NOMO-1 treated with dmso at 0.1 percent for 144 hours (cell line): ENCODE results near the gene TMEM198.
A peak's percentile ranks its signal among the peaks of the same experiment; 100 is the strongest.

ENCODE experiments used
- DNase-seq: peaks from one replicate; lab custom pipeline; 2025; ENCODE audit not compliant: unreplicated experiment; lab: John Stamatoyannopoulos, UW

Gene TMEM198

DNA sequence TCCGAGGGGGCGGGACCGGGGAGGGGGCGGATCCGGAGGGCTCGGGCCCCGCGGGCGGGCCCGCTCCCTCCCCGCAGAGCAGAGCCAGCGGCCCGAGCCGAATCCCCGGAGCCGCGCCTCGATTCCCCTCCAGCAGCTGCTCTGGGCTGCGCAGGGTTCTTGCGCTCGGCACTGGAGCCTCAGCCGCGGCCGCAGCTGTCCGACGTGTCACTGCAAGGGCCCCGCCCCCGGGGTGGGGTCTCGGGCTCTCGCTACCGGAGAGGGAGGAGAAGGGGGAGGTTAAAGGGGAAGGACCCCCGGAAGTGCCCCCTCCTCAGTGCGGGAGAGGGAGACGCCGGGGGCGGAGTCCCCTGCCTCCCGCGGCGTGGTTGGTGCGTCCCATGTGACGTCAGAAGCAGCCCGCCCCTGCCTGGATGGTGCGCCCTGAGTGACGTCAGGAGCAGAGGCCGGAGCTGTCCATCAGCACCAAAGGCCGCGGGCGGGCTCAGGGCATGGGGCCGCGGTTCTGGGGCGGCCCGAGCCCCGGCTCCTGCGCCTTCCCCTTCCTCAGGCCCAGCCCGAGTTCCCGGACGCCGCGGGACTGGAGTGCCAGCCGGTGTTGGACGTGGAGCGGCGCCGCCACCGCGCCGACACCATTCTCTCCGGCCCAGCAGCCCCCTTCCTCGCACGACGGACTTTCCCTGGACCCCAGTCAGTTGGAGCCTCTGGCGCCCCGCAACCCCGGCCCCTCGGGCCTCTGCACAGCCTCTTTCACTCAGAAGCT is at the start of gene TMEM198, which contains the start of gene CHPF:
TSS of gene TMEM198 (plus strand) at position 433 of the 763 bp plus-strand sequence. CDS start 700 bp downstream, outside the sequence.
TSS of gene CHPF (minus strand) at position 214 of the 763 bp plus-strand sequence. CDS start 271 bp downstream, outside the sequence.
- peak; percentile 94 for DNase-seq

- DNase-seq: no peak
Measured at GRCh38 chr2:219494952-219495530, 48.8 kb upstream of the TMEM198 start.

GRCh38 chr2:219495531-219496122 is 48.2 kb upstream of the TMEM198 start:
- DNase-seq: peak; percentile 36

- no peak for DNase-seq
Measured at GRCh38 chr2:219496247-219496824, 47.5 kb upstream of the TMEM198 start.

- DNase-seq: no peak
Measured at GRCh38 chr2:219496825-219497494, 46.9 kb upstream of the TMEM198 start.

DNA sequence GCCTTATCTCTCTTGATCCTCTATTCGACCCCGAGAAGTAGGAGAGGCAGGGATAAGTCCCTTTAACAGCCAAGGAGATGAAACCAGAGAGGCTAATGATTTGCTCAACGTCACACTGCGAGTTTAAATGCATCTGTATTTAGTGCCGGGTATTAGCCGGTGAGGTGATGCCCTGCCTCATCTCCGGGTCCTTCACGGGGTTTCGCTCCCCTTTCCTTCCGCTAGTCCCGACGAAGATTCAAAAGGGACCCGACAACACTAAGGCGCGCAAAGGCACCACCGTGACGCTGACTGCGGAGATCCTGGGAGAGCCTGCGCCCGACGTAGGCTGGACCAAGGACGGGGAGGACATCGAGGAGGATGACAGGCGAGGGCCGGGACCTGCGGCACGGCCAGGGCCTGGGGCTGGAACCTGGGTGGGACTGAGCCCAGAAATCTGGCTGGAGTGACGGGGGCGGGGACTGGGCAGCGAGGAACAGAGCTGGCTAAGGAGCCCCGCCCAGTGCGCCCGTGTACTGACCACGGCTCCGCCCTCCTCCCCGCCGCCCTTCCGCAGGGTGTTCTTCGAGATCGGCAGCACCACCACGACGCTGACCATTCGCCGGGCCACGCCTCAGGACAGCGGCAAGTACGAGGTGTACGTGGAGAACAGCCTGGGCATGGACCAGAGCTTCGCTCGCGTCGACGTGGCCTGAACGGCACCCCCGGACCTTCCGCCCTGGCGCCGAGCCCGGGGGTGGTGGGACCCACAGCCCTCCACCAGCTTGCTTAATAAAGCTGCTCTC is 46.1 kb upstream of the TMEM198 start:
- DNase-seq: peak; percentile 47

GRCh38 chr2:219498280-219499057 is 45.4 kb upstream of the TMEM198 start, which contains the start of gene GMPPA:
GMPPA (plus strand) TSS chr2:219498891; CDS start chr2:219499976, 1,085 bp downstream.
- peak; percentile 98 for DNase-seq

DNA sequence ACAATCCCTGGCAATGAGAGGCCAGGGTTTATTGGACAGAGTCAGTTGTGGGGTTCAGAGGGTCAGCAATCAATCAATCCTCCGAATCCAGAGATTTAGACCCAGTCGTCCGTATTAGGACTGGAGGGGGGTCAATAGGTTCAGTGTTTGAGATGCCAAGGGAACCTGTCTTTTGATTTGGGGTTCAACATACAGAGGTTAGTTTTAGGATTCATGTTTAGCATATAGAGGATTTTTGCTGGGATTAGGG is 44.8 kb upstream of the TMEM198 start:
- no peak for DNase-seq

DNA sequence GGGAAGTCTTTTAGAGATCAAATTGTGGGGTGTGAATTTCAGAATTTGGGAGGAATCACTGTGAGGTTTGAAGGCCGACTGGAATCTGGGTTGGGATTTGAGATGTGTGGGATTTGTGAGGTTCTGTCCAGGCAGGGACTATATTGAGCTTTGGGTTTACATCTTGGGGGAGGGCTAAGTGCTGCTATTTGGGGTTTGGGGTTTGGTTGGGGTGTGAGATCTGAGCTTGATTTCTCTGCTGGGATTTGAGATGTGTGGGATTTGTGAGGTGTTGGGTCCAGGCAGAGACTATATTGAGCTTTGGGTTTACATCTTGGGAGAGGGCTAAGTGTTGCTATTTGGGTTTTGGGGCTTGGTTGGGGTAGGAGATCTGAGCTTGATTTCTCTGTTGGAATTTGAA is 44.3 kb upstream of the TMEM198 start:
- no peak for DNase-seq

DNA sequence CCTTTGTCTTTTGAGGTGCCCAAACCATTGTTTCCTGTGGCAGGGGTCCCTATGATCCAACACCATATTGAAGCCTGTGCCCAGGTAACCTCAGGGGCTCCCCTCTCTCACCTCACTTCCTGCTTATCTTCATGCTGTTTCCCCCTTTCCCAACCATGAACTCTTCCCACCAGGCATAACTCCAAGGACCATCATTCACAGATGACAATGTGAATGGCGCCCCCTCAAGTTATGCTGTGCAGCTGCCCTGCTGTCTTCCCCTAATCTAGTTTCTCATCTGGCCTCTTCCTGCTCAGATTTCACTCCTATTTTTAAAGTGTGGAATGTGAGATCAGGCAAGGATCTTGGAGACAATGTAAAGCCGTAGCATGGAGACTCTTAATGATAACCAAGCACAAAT is 43.7 kb upstream of the TMEM198 start:
- no peak for DNase-seq

DNA sequence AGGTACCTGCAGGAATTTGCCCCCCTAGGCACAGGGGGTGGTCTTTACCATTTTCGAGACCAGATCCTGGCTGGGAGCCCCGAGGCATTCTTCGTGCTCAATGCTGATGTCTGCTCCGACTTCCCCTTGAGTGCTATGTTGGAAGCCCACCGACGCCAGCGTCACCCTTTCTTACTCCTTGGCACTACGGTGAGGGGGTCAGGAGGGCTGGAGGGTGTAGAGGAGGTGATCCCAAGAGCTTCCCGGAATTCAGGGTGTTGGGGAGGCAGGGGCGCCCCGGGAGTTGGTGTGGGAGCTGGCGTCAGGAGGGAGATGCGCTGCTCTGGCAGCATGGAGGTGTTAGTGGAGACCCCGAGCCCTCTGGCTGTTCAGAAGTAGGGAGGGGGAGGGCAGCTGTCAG is 42.0 kb upstream of the TMEM198 start:
- DNase-seq: no peak

GRCh38 chr2:219502618-219503017 is 41.2 kb upstream of the TMEM198 start:
- no peak for DNase-seq

GRCh38 chr2:219505585-219505984 is 38.2 kb upstream of the TMEM198 start:
- no peak for DNase-seq

DNA sequence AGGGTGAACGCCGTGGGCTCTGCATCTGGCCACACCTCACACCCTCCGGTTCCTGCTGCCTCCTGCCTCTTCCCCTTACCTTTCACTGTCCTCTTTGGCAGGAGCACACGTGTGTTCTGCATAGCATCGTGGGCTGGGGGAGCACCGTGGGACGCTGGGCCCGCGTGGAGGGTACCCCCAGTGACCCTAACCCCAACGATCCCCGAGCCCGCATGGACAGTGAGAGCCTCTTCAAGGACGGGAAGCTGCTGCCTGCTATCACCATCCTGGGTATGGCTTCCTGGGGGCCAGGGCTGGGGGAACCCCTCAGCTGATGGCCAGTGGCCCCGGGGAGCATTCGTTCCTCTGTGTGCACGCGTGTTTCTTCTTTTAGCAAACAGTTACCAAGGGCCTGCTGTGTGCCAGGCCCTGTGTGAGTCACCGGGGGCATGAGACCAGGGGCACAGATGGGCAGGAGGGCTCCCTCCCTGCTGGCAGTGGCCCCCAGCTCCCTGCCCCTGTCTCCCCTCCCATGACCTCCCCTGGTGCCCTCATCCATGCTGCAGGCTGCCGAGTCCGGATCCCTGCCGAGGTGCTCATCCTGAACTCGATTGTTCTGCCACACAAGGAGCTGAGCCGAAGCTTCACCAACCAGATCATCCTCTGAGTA is 37.6 kb upstream of the TMEM198 start:
- DNase-seq: no peak

GRCh38 chr2:219506802-219507526 is 36.9 kb upstream of the TMEM198 start:
- no peak for DNase-seq

DNA sequence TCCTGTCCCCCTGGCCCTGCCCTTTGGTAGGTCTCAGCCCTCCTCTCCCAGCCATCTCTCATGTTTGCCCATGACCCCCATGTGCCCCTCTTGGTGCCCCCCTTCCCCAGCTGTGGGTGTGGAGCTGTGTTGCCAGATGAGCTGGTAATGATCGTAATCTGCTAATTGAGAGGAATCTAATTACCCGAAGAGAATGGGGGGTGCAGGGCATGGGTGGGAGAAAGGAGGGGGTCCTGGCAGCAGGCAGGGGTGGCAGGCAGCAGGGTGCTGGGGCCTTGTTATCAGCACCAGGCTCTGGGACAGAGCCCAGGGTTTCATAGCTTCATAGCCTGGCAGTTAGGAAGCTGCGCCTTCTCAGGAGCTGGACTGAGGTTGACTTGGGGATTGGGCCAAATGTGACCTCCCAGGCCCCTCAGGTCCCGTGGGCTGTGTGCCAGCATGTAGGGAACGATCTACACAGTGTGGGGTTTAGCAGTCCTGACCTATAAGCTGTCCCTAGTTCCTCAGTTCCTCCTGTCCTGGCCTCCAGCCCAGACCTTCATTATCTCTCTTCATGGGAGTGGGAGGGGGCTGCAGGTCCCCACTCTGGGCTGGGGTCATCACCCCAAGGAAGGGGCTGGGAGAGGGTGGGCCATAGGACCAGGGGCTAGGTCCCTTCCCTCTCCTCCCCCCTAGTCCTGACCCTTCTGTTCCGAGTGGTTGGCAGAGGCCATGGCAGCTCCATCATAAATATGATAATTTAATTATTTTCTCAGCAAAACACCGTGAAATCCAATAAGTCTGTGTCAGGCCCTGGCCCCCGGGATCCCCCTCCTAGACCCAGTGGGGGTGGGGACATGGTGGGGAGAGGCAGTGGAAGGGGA is 36.0 kb upstream of the TMEM198 start:
- DNase-seq: no peak

DNA sequence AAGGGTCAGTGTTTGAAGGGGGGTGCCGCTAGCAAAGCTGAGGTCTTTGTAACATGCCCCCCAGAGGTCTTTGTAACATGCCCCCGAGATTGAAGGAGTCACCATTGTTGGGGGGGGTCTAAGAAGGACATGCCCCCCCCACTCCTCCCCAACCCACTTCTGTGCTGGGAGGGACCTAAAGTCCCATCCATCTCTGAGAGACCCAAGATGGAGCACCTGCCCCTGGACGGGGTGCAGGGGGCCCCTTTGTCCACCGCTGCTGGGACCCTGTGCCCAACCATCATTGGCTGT is 35.4 kb upstream of the TMEM198 start:
- no peak for DNase-seq
